EH (cell line): Measurements from ENCODE around the gene C3orf22.
"Not testable (repeated sequence)": the region's sequence is repeated elsewhere in the genome, so short reads cannot be mapped to it uniquely, and the experiment has no call there.

Experiments used
- DNase-seq: peaks from one replicate; pipeline ENCODE4 v3.0.0-alpha.2; 2015; ENCODE audit warnings: low read depth

C3orf22 gene

DNA sequence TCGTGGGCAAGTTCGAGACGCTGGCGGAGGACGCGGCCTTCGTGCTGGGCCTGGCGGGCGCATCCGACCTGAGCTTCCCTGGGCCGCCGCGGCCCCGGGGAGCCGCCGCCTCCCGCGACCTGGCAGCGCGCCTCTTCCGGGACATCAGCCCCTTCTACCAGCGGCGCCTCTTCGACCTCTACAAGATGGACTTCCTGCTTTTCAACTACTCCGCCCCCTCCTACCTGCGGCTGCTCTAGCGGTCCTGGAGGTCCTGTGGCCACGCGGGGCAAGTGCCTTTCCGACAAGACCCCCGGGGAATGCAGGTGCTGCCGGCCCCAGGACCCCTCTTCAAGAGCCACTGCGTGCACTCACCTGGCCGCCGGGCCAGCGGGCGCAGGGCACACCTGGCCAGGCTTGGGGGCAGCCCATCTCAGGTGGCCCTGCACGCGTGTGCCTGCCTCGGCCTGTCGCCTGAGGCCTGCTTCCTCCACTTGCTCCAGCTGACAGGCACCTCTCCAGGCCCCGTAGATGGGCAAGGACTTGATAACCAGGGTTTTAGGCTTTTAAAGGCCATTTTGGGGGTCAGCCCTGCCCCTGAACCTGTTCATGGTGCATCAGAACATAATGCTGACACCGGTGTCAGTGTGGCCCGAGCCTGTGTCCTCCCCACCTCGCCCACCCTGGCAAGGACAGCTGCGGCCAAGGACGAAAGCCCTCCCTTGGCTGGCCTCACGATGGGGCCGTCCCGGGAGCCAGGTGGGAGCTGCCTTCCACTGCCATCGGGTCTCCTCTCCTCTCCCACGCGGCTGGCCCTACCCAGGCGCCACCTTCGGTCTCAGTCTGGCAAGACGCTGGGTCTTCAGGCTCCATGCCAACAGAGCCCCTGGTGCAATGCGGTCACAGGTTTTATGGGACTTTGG, 16.1 kb downstream of the C3orf22 start:
- no peak for DNase-seq

DNA sequence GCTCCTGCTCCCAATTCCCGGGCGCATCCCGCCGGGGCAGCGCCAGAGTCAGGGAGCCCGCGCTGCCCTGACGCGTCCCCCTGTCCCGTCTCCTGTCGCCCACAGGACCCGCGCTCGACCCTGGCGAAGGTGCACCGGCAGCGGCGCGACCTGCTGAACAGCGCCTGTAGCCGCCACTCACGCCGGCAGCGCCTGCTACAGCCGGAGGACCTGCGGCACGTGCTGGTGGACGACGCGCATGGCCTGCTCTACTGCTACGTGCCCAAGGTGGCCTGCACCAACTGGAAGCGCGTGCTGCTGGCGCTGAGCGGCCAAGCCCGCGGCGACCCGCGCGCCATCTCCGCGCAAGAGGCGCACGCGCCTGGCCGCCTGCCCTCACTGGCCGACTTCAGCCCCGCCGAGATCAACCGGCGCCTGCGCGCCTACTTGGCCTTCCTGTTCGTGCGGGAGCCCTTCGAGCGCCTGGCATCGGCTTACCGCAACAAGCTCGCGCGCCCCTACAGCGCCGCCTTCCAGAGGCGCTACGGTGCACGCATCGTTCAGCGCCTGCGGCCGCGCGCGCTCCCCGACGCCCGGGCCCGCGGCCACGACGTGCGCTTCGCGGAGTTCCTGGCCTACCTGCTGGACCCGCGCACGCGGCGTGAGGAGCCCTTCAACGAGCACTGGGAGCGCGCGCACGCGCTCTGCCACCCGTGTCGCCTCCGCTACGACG, 16.9 kb downstream of the C3orf22 start:
- no peak for DNase-seq

DNA sequence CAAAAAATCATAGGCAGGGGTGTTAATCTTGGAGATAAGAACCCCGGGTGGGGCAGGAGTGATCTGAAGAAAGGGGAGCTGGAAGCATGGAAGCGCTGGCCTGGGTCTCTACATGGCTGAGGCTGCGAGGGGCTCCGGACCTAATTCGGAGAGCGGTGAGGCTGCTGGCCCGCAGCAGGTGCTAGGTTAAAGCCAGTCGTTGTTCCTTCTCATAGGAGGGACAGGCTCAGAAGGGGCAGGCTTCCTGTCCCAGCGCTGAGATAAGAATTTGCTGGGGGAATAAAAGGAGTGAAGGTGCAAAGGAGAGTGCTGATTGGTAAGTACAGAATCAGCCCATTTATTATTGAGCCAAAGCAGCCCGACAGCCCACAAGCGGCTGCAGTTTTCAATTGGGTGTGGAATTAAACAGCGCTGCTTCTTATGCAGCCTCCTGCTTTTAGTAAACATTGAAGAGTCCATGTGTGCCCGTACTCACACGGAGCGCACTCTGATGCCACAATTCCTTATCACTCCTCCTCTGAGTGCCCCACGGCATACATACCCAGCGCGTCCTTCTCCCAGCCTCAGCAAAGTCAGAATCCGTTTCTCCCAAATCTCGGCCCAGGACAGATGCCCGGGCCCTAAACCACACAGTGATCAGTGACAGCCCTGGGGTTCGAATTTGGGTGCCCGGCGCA, 17.6 kb downstream of the C3orf22 start:
- DNase-seq: no peak

DNA sequence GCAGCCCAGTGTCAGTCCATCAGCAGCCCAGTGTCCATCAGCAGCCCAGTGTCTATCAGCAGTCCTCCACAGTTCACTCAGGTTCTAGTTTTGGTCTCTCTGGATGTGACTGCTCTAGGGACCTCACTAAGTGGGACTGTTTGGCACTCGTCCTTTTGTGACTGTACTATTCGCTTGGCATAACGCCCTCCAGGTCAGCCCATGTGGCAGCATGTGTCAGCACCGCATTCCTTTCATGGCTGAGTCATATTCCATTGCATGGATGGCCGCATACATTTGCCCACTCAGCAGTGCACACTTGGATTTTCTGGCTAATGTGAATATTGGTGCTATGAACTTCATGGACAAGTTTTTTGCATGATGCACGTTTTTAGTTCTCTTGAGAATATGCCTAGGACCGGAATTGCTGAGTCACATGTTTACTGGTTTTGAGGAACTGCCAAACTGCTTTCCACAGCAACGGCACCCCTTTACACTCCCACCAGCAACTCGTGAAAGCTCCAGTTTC, 18.3 kb downstream of the C3orf22 start:
- DNase-seq: peak; percentile 96

DNA sequence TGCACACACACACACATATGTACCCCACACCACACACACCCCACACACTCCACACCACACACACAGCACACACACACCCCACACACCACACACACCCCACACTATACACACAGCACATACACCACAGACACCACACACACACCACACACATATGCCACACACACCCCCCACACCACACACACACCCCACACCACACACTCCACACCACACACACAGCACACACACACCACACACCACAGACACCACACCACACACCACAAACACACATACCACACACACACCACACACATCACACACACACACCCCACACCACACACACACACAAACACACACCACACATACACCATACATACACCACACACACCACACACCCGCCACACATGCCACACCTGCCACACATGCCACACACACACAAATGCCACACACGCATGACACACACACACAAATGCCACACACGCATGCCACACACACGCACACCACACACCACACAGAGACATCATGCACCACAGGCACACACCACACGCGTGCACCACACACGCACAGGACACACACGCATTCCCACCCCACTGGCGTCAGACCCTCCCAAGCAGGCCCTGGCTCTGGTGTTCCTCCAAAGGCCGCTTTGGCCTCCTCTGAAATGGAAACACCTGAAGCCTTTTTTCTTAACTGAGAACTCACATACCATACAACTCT, 19.0 kb downstream of the C3orf22 start:
- DNase-seq: no peak

DNA sequence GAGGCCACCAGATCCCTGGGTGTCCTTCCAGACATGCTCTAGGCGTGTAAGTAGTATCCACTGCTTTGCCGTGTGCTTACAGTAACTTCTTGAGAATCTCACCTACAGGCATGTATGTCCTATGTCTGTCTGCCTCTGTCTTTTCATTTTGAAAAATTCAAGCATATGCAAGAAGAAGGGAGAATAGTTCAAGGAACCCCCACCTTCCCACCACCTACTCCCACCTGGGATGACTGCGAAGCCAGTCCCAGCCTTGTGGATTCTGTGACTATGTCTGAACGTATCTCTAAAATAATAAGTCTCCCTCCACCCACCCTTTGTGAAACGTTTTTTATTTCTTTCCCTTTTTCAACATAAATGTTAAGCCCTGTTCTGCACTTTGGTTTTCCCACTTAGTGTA, 19.8 kb downstream of the C3orf22 start:
- DNase-seq: no peak

DNA sequence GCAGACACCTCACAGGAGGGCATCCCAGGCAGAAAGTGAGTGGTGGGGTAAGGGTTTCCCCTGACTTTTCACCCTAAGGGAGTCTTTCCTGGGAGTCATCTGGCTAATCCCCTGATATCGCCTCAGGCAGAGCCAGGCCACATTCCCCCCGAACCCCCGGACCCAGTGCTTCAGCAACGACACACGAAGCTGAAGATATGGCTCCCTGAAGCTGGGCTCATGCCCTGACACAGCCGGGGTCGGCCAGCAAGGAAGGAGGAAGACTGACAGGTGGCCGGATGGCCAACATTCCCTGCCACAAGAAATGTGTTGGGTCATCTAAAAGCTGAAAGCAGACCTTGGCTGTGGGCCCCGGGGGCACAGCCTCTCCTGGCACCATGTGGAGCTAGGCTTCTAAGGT, 20.4 kb downstream of the C3orf22 start:
- DNase-seq: no peak

DNA sequence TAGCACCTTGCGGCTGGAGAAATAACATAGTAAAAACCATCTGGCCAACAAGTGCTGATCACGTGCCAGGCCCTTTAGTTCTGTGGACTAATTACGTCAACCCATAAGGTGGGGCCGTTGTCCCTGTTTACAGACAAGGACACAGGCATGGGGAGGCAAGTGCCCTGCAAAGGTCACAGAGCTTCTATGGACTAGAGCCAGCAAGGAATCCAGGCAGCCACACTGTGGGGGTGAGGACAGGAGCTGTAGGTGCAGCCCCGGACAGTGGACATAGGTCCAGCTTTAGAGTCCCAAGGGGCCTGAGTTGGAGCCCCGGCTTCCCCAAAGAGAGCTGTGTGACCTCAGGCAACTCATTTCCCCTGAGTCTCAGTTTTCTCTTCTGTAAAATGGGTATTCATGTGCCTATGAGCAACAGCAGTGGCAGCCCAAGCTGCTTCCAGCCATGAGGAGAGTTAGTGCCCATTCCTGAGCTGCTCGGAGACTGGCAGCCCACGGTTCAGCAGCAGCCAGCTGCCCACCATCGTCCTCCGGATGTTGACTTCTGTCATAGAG, 20.9 kb downstream of the C3orf22 start:
- no peak for DNase-seq

DNA sequence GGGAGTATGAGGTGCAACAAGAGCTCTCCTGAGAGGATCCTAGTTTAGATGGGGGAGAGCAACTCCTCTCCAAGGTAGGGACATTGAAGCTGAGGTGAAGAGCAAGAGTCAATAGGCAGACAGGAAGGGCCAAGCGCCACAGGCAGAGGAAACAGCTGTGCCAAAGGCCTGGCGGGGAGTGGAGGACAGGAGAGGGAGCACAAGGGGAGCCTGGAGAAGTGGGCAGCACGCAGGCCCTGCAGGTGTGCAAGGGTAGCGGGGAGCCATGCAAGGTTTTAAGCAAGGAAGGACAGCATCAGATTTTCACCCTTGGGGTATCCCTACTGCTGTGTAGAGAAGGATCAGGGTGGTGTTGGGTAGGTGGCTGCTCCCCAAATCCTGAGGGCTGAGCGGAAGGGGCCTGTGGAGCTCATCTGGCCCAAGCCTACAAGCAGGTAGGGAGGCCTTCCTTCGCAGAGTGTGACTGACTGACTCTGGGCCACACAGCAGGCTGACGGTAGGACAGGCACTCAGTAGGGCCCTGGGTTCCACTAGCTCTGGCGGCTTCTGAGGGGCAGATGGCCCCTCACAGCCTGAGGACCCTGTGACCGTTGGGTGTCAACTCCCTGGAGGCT, 21.5 kb downstream of the C3orf22 start:
- no peak for DNase-seq

DNA sequence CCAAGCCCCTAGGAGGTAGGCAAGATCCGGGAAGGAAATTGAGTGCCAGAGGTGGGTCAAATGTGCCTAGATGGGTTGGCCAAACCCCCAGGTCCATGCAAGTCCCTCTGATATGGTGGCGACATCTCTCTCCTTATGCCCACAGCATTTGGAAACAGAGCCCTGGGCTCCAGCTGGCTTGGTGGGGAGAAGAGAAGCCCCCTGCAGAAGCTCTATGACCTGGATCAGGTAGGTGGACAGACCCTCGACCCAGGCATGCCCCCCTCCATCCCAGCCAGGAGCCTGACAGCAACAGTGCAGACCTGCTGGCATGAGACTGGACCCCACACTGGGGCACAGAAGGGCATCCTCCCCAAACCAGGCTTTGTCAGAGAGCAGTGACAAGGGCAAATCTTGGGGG, 22.6 kb downstream of the C3orf22 start:
- no peak for DNase-seq

DNA sequence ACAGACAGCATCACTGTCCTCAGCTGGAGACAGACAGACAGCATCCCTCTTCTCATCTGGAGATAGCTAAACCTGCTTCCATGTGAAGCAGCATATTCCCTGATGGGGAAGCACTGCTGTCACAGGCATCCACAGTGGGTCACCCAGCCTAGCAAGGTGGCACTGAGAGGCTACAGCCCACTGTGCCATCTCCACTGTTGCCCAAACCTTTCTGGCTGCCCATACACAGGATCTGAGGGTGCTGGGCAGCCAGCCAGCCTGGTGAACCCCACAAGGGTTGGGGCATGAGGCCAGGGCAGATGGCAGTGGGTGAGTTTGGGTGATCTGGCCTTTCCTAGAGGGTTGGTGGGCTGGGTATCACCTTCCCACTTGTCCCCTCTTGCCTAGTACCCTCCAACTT, 23.1 kb downstream of the C3orf22 start:
- no peak for DNase-seq

DNA sequence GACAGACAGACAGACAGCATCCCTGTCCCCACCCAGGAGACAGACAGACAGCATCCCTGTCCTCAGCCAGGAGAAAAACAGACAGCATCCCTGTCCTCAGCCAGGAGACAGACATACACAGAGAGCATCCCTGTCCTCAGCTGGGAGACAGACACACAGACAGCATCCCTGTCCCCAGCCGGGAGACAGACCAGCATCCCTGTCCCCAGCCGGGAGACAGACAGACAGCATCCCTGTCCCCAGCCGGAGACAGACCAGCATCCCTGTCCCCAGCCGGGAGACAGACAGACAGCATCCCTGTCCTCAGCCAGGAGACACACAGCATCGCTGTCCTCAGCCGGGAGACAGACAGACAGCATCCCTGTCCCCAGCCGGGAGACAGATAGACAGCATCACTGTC, 24.0 kb downstream of the C3orf22 start:
- not testable (repeated sequence) for DNase-seq

DNA sequence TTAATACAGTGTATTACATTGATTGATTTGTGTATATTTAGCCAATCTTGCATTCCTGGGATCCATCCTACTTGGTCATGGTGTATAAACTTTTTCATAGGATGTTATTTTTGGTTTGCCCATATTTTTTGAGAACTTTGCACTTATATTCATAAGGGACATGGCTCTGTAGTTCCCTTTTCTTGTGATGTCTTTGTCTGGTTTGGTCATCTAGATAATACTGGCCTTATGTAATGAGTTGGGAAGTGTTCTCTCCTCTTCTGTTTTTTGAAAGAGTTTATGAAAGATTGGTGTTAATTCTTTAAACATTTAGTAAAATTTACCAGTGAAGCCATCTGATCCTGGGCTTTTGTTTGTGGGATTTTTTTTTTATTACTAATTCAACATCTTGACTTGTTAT, 25.2 kb downstream of the C3orf22 start:
- no peak for DNase-seq

DNA sequence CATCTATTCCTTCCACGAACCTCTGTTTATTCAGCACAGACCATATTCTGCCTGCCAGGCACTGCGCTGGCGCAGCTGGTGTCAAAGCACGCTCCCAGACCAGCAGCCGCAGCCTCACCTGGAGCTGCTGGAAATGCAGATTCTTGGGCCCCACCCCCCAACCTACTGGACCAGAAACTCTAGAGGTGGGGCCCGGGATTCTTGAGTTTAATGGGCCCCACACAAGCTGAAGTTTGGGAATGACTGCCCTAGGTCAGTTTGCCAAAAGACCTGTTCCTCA, 27.7 kb downstream of the C3orf22 start:
- no peak for DNase-seq

DNA sequence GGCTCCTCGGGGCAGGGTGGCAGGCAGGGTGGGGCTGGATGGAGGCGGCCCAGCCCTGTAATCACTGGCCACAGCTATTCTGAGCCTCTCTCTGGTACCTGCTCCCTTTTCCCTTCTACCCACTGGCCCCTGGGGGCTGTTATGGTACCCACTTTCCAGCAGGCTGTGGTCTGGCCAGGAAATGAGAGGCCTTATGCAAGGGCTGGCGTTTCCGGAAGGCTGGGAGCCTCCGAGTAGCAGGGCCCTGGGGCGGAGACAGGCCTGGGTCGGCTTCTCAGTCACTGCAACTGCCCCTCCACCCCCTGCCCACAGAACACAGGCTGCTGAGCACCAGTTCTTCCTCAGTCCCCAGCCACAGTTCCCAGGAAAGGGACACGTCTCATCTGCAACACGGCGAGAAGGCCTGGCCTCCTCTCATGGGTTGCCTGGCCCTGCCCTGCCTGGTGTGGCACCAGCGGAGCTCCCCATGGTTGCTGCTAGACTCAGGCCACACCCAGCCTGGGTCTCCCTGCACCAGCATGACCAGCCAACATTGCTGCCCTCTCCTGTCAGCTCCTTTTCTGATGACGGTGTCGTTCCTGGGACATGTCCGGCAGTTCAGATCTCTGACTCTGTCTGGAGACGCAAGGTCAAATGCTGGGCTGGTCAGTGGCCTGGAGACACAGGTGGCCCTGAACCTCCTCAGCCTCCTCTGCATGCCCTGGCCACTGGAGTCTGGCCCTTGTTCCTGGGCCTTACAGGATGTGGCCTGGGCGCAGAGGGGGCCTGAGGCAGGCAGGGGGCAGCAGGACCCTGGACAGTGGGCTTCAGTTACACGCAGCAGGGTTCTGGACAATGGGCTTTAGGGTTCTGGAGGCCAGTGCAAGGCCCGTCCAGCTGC, 28.3 kb downstream of the C3orf22 start:
- no peak for DNase-seq

DNA sequence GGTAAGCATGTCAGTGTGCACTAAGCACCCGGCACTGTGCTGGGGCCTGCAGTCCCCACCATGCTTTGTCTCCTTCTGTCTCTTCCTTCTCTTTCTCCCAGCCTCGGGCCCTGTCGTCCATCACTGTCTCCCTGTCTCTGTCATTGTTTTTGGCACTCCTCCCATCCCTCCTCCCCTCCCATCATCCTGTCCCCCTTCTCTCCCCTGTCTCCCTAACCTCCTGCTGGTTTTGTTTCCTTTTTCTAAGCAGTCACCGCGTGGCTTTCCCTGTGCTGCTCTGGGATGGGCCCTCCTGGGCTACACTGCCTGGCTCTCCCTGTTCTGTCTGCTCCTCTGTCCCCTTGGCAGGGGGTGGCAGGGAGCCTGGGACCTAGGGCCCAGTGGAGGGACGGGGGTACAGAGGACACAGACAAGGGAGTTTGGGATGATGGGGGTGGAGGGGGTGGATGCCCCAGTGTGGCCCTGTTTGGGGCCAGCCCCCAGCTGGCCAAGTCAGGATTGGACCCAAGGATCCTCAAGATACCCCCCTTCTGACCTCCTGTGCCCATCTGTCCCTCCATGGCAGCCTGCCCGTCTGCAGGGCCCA, 29.1 kb downstream of the C3orf22 start:
- no peak for DNase-seq

DNA sequence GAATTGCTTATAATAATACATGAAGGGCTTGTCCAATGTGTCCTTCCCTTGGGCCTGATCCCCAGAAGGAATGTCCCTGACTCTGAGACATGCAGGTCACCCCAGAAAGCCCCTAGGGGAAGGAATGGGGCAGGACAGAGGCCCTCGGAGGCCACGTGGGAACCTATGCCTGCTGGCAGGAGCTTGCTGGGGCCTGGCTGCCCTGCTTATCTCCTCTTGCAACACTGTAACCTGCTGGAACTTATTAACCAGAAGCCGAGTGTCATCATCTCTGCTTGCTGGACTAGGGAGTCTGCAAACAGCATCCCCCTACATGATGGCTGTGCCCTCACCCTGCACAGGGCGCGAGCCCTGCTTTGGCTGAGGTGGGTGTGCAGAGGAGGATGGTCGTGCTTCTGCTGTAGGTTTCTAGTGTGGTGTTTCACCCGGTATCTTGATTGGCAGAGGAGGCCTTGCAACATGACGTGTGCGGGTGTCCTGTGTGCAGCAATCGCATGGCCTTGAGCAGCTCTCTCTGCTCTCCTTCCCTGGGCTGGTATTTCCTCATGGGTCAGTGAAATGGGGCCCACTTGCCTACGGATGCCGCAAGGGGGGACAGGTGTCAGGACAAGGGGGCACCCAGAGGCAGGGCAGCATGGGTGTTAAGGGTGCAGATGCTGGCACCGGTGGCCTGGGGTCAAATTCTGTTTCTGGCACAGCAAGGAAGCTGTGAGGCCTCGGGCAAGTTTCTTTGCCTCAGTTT, 29.8 kb downstream of the C3orf22 start:
- peak; percentile 26 for DNase-seq

DNA sequence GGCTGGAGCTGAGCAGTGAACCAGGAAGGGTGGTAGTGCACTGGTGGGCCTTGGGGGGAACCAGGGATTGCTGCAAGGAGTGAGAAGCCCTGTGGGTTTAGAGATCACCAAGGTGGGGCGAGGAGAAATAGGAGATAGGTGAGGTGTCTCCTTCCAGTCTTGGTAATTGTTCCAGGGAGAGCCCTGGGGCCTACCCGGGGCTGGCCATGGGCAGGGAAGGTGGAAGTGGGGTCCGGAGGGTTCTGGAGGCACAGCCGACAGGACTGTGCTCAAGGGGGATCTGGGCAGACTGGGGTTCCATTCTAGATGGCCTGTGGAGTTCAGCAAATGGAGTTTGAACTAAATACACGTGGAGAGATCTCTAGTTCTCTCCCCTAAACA, 30.3 kb downstream of the C3orf22 start:
- no peak for DNase-seq

DNA sequence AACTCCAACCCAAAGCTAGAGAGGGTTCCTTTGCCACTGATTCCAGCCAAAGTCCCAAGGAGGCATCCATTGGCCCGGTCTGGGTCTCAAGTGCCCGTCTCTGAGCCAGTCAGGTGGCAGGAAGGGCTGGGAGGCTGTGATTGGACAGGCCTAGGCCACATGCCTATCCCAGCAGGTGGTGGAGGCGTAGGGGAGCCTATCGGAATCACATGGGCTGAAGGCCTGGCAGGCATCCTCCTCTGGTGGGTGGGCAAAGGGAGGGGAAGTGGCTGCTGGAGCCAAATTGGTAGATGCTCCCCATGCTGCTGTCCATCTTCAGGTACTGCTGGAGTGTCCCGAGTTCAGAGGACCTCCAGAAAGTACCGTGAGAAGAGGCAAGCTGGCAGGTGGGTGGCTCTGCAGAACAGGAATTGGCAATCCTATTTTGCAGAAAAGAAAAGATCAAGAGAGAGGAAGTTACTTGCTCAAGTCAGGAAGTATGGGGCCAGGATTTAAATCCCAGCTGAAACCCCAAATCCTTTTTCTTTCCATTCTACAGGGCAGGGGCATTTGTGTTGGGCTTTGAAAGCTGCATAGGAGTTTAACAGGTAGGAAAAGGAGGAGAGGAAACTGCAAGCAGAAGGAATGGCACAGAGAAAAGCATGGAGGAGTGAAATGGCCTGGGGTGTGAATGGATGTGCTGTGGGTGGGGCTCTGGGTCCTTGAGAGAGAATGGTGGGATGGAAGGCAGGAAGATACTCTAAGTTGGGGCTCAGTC, 31.1 kb downstream of the C3orf22 start:
- DNase-seq: no peak
